HepG2 (cell line): ENCODE results near the gene ACSL5. TPM values are rescaled to one million over a fixed set of nuclear protein-coding genes. Genes with fewer than 3 reads are reported as not detected.

Source experiments
- ATF1 ChIP-seq: IDR thresholded peaks from 2 replicates; pipeline ENCODE4 v1.6.1; 2016; ENCODE audit warnings: mild to moderate bottlenecking, control low read depth
- EED ChIP-seq: sonication (generic); formaldehyde crosslinking; IDR thresholded peaks from 2 replicates; pipeline ENCODE4 v1.5.0; 2020; ENCODE audit warnings: mild to moderate bottlenecking, missing genetic modification reagents
- FOXA3 ChIP-seq: IDR thresholded peaks from 2 replicates; pipeline ENCODE4 v1.6.1; 2016; ENCODE audit warnings: missing genetic modification reagents, missing compliant biosample characterization
- MAFF ChIP-seq: IDR thresholded peaks from 2 replicates; pipeline ENCODE4 v1.6.1; 2011; ENCODE audit warnings: low read depth, low read length, improper control_type of control experiment
- PHF20 ChIP-seq: sonication (generic); formaldehyde crosslinking; IDR thresholded peaks from 2 replicates; pipeline ENCODE4 v1.5.0; 2020; ENCODE audit warnings: mild to moderate bottlenecking, missing genetic modification reagents
- POGZ ChIP-seq: sonication (generic); formaldehyde crosslinking; IDR thresholded peaks from 2 replicates; pipeline ENCODE4 v1.4.0; 2020; ENCODE audit warnings: mild to moderate bottlenecking, missing genetic modification reagents
- RXRA ChIP-seq: sonication (generic); formaldehyde crosslinking; IDR thresholded peaks from 2 replicates; pipeline ENCODE4 v1.5.1; 2020; ENCODE audit warnings: missing genetic modification reagents
- TIGD3 ChIP-seq: sonication (generic); formaldehyde crosslinking; IDR thresholded peaks from 2 replicates; pipeline ENCODE4 v1.5.1; 2020; ENCODE audit warnings: mild to moderate bottlenecking, missing genetic modification reagents, borderline replicate concordance
- ZBED4 ChIP-seq: sonication (generic); formaldehyde crosslinking; IDR thresholded peaks from 2 replicates; pipeline ENCODE4 v1.4.0; 2020; ENCODE audit warnings: missing genetic modification reagents, borderline replicate concordance
- ZBTB37 ChIP-seq: sonication (generic); formaldehyde crosslinking; IDR thresholded peaks from 2 replicates; pipeline ENCODE4 v1.4.0; 2020; ENCODE audit warnings: mild to moderate bottlenecking, missing genetic modification reagents
- ZNF101 ChIP-seq: sonication (generic); formaldehyde crosslinking; IDR thresholded peaks from 2 replicates; pipeline ENCODE4 v1.4.0; 2020; ENCODE audit warnings: mild to moderate bottlenecking, low read depth, missing genetic modification reagents, borderline replicate concordance
- ZNF205 ChIP-seq: IDR thresholded peaks from 2 replicates; pipeline ENCODE4 v1.6.1; 2018; ENCODE audit warnings: missing biosample characterization, missing genetic modification reagents
- ZNF530 ChIP-seq: sonication (generic); formaldehyde crosslinking; IDR thresholded peaks from 2 replicates; pipeline ENCODE4 v1.5.0; 2020; ENCODE audit warnings: low read depth, mild to moderate bottlenecking, missing genetic modification reagents
- ZNF574 ChIP-seq: sonication (generic); formaldehyde crosslinking; IDR thresholded peaks from 2 replicates; pipeline ENCODE4 v1.4.0; 2020; ENCODE audit warnings: missing genetic modification reagents
- ZNF850 ChIP-seq: sonication (generic); formaldehyde crosslinking; conservative IDR thresholded peaks from 2 replicates; pipeline ENCODE4 v1.9.0; 2021; ENCODE audit warnings: mild to moderate bottlenecking, missing genetic modification reagents
- ZSCAN5A ChIP-seq: sonication (generic); formaldehyde crosslinking; IDR thresholded peaks from 2 replicates; pipeline ENCODE4 v1.8.0; 2022; ENCODE audit warnings: mild to moderate bottlenecking, missing genetic modification reagents, borderline replicate concordance
- polyA plus RNA-seq, 8 experiments: library from polyadenylated mRNA; depleted of rRNA in 3 of 8; stranded (reverse) in 7 of 8; unstranded in 1 of 8; fragments of >200 nt; fragmentation: Illumina TruSeq in 4 of 8; extraction: Trizol in 4 of 8; gene quantifications; 2 replicates each; pipeline versions ENCODE4 v1.2.1 to v1.2.3, GENCODE V29; 2011 to 2016; ENCODE audit warnings: low read depth in 4 of 8, missing spikeins in 1 of 8, mixed read lengths in 1 of 8; ENCODE audit not compliant: insufficient read depth in 1 of 8
- total RNA-seq, 5 experiments: library from RNA; depleted of rRNA; stranded (reverse); fragments of >200 nt; fragmentation: Illumina TruSeq; extraction: Trizol; gene quantifications; 2 replicates each; pipeline ENCODE4 v1.2.3, GENCODE V29; 2016; ENCODE audit warnings: low read depth in 1 of 5

ACSL5 gene
- total and polyA plus RNA-seq, 2 of the 13 experiments (the other 11 are each of a cell fraction or from before 2014, with no cell fraction given), result 56.4 to 82.5 TPM

- TF ChIP-seq ZSCAN5A (CRISPR knock-in tag), result no peak
- TF ChIP-seq ZNF574 (CRISPR knock-in tag), result no peak
- TF ChIP-seq ZBED4, result no peak
- TF ChIP-seq RXRA (CRISPR knock-in tag), result peak; percentile 81; the same call in 1 of the 2 replicates
- no peak for TF ChIP-seq EED (CRISPR knock-in tag)
- 0 out of 2 replicates have a peak, but pooled peaks have one; percentile 21 for TF ChIP-seq FOXA3 (CRISPR knock-in tag)
- no peak for TF ChIP-seq TIGD3
- no peak for TF ChIP-seq ZNF850 (CRISPR knock-in tag)
- no peak for TF ChIP-seq ZNF530 (CRISPR knock-in tag)
- no peak for TF ChIP-seq ZNF101 (CRISPR knock-in tag)
- TF ChIP-seq ZNF205 (CRISPR knock-in tag), result no peak
- TF ChIP-seq MAFF, result no peak
- no peak for TF ChIP-seq ATF1 (CRISPR knock-in tag)
- TF ChIP-seq ZBTB37 (CRISPR knock-in tag), result no peak
- no peak for TF ChIP-seq PHF20 (CRISPR knock-in tag)
- TF ChIP-seq POGZ (CRISPR knock-in tag), result 0 out of 2 replicates have a peak, but pooled peaks have one; percentile 21
These were observed 9.4 kb downstream of the ACSL5 start (continued) for GRCh38 chr10:112383325-112383724.
